OCI-LY3 (cell line): ENCODE measurements around the gene CCDC92.

ENCODE experiments used
- EZH2phosphoT487 ChIP-seq: fragments of 200-600 bp; shearing (Covaris generic); IDR thresholded peaks from 2 replicates; pipeline ENCODE4 v1.6.1; 2018; ENCODE audit warnings: antibody characterized with exemption, mixed run types, low read depth
- TF ChIP-seq, protein P1 (sequence below): fragments of 200-600, 300-600 bp; sonication (generic); IDR thresholded peaks from 2 replicates; pipeline ENCODE4 v1.5.1; 2014; ENCODE audit warnings: antibody characterized with exemption, low read length, low read depth

DNA sequence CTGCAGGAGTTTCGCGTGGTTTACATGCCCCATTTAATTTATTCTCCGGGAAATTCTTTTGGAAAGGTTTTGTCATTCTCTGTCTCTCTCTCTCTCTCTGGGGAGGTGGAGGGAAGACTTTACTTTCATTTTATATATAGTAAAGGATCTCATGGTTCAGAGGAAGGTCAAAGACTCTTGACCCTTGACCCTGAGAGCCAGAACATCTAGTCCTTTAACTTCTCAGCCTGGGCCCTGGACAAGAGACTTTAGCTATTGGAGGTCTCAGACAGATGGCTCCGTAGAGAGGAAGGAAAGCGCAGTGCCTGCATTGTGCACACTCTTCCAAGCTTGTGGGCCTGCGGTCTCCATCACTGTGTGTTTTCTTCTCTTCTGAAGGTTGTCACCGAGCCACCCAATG lies 43.7 kb downstream of the CCDC92 start:
- TF ChIP-seq, protein P1, sequence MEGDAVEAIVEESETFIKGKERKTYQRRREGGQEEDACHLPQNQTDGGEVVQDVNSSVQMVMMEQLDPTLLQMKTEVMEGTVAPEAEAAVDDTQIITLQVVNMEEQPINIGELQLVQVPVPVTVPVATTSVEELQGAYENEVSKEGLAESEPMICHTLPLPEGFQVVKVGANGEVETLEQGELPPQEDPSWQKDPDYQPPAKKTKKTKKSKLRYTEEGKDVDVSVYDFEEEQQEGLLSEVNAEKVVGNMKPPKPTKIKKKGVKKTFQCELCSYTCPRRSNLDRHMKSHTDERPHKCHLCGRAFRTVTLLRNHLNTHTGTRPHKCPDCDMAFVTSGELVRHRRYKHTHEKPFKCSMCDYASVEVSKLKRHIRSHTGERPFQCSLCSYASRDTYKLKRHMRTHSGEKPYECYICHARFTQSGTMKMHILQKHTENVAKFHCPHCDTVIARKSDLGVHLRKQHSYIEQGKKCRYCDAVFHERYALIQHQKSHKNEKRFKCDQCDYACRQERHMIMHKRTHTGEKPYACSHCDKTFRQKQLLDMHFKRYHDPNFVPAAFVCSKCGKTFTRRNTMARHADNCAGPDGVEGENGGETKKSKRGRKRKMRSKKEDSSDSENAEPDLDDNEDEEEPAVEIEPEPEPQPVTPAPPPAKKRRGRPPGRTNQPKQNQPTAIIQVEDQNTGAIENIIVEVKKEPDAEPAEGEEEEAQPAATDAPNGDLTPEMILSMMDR = no peak
- no peak for TF ChIP-seq EZH2phosphoT487
